ENCODE measurements around the gene NDUFS1. TPM values are rescaled to one million over a fixed set of nuclear protein-coding genes. Genes with fewer than 3 reads are reported as not detected.
A peak's percentile ranks its signal among the peaks of the same experiment; 100 is the strongest.

The NDUFS1 gene
- total and polyA plus RNA-seq, 2 experiments from 2014 or later, result 34.5 to 97.9 TPM

DNA sequence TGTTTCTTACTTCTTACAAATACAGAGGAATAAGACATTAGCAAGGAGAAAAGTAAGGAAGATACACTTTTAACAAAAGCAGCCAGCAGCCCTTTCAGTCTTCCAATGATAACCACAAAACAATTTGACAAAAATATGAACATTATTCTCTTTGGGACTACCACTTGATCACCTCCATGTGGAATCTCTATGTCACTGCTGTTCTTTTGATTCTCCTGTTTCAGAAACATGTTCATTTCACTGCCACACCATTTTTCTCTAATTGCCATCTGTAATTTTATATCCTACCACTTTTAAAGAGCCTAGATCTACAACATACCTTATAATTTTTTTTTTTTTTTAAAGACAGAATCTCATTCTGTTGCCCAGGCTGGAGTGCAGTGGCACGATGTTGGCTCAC lies 84.1 kb downstream of the NDUFS1 start:
- Histone ChIP-seq H3K27ac (ENCODE audit: low read depth) (peak overlapping the region; percentile 9), H3K79me2 (replicated peaks; ENCODE audit: insufficient read depth) (peaks cover 92% of the 10 kb centered on the region), H3K4me1 (ENCODE audit: insufficient read depth) (peaks cover 35% of the 10 kb centered on the region), H3K36me3 (ENCODE audit: insufficient read depth) (no peaks in the 10 kb centered on the region; the same call in 1 of the 2 replicates), H3K4me3 (no peak overlapping the region), H2AFZ (no peak overlapping the region), H4K20me1 (replicated peaks; ENCODE audit: insufficient read depth) (0 out of 2 replicates have a peak, but pooled peaks cover 6% of the 10 kb centered on the region), H3K4me2 (no peak overlapping the region), H3F3A (replicated peaks; ENCODE audit: low read depth) (peaks cover 8% of the 10 kb centered on the region; the same call in 1 of the 2 replicates), H3K27me3 (ENCODE audit: insufficient read depth) (no peaks in the 10 kb centered on the region), H3K9me2 (ENCODE audit: insufficient read depth) (no peaks in the 10 kb centered on the region)
- Mint-ChIP-seq H3K4me3 (no peak overlapping the region), H3K4me1 (peaks cover 41% of the 10 kb centered on the region), H3K27ac (peak overlapping the region; percentile 11), H3K36me3 (ENCODE audit: low read depth) (peaks cover 20% of the 10 kb centered on the region; the same call in 2 of the 3 replicates), H3K27me3 (ENCODE audit: insufficient read depth, low read depth, poor library complexity) (peaks cover 17% of the 10 kb centered on the region), H3K9me3 (no peaks in the 10 kb centered on the region)
- TF ChIP-seq, protein P1, sequence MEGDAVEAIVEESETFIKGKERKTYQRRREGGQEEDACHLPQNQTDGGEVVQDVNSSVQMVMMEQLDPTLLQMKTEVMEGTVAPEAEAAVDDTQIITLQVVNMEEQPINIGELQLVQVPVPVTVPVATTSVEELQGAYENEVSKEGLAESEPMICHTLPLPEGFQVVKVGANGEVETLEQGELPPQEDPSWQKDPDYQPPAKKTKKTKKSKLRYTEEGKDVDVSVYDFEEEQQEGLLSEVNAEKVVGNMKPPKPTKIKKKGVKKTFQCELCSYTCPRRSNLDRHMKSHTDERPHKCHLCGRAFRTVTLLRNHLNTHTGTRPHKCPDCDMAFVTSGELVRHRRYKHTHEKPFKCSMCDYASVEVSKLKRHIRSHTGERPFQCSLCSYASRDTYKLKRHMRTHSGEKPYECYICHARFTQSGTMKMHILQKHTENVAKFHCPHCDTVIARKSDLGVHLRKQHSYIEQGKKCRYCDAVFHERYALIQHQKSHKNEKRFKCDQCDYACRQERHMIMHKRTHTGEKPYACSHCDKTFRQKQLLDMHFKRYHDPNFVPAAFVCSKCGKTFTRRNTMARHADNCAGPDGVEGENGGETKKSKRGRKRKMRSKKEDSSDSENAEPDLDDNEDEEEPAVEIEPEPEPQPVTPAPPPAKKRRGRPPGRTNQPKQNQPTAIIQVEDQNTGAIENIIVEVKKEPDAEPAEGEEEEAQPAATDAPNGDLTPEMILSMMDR (conservative IDR thresholded peaks at IDR 0.05; ENCODE audit: low read depth in 2 of 2), result no peak
- TF ChIP-seq CREB1 (CRISPR knock-in tag; IDR thresholded peaks at IDR 0.05; ENCODE audit: low read depth) (no peak), EZH2phosphoT487 (IDR thresholded peaks at IDR 0.05; ENCODE audit: unreplicated experiment) (no peak), ZNF331 (CRISPR knock-in tag; IDR thresholded peaks at IDR 0.05; ENCODE audit: low read depth) (no peak), POLR2AphosphoS5 (IDR thresholded peaks at IDR 0.05; ENCODE audit: low read depth) (no peak), STAT1 (IDR thresholded peaks at IDR 0.05; ENCODE audit: unreplicated experiment) (no peak), JUNB (IDR thresholded peaks at IDR 0.05; ENCODE audit: unreplicated experiment) (no peak), ZNF114 (CRISPR knock-in tag; IDR thresholded peaks at IDR 0.05) (no peak), EZH2 (IDR thresholded peaks at IDR 0.05; ENCODE audit: low read depth, unreplicated experiment) (no peak), NANOG (IDR thresholded peaks at IDR 0.05; ENCODE audit: borderline replicate concordance) (no peak)
- TF ChIP-seq, protein P2, sequence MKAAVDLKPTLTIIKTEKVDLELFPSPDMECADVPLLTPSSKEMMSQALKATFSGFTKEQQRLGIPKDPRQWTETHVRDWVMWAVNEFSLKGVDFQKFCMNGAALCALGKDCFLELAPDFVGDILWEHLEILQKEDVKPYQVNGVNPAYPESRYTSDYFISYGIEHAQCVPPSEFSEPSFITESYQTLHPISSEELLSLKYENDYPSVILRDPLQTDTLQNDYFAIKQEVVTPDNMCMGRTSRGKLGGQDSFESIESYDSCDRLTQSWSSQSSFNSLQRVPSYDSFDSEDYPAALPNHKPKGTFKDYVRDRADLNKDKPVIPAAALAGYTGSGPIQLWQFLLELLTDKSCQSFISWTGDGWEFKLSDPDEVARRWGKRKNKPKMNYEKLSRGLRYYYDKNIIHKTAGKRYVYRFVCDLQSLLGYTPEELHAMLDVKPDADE (IDR thresholded peaks at IDR 0.05), result no peak
- TF ChIP-seq, protein P3, sequence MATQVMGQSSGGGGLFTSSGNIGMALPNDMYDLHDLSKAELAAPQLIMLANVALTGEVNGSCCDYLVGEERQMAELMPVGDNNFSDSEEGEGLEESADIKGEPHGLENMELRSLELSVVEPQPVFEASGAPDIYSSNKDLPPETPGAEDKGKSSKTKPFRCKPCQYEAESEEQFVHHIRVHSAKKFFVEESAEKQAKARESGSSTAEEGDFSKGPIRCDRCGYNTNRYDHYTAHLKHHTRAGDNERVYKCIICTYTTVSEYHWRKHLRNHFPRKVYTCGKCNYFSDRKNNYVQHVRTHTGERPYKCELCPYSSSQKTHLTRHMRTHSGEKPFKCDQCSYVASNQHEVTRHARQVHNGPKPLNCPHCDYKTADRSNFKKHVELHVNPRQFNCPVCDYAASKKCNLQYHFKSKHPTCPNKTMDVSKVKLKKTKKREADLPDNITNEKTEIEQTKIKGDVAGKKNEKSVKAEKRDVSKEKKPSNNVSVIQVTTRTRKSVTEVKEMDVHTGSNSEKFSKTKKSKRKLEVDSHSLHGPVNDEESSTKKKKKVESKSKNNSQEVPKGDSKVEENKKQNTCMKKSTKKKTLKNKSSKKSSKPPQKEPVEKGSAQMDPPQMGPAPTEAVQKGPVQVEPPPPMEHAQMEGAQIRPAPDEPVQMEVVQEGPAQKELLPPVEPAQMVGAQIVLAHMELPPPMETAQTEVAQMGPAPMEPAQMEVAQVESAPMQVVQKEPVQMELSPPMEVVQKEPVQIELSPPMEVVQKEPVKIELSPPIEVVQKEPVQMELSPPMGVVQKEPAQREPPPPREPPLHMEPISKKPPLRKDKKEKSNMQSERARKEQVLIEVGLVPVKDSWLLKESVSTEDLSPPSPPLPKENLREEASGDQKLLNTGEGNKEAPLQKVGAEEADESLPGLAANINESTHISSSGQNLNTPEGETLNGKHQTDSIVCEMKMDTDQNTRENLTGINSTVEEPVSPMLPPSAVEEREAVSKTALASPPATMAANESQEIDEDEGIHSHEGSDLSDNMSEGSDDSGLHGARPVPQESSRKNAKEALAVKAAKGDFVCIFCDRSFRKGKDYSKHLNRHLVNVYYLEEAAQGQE (IDR thresholded peaks at IDR 0.05; ENCODE audit: unreplicated experiment), result no peak
- TF ChIP-seq, protein P4, sequence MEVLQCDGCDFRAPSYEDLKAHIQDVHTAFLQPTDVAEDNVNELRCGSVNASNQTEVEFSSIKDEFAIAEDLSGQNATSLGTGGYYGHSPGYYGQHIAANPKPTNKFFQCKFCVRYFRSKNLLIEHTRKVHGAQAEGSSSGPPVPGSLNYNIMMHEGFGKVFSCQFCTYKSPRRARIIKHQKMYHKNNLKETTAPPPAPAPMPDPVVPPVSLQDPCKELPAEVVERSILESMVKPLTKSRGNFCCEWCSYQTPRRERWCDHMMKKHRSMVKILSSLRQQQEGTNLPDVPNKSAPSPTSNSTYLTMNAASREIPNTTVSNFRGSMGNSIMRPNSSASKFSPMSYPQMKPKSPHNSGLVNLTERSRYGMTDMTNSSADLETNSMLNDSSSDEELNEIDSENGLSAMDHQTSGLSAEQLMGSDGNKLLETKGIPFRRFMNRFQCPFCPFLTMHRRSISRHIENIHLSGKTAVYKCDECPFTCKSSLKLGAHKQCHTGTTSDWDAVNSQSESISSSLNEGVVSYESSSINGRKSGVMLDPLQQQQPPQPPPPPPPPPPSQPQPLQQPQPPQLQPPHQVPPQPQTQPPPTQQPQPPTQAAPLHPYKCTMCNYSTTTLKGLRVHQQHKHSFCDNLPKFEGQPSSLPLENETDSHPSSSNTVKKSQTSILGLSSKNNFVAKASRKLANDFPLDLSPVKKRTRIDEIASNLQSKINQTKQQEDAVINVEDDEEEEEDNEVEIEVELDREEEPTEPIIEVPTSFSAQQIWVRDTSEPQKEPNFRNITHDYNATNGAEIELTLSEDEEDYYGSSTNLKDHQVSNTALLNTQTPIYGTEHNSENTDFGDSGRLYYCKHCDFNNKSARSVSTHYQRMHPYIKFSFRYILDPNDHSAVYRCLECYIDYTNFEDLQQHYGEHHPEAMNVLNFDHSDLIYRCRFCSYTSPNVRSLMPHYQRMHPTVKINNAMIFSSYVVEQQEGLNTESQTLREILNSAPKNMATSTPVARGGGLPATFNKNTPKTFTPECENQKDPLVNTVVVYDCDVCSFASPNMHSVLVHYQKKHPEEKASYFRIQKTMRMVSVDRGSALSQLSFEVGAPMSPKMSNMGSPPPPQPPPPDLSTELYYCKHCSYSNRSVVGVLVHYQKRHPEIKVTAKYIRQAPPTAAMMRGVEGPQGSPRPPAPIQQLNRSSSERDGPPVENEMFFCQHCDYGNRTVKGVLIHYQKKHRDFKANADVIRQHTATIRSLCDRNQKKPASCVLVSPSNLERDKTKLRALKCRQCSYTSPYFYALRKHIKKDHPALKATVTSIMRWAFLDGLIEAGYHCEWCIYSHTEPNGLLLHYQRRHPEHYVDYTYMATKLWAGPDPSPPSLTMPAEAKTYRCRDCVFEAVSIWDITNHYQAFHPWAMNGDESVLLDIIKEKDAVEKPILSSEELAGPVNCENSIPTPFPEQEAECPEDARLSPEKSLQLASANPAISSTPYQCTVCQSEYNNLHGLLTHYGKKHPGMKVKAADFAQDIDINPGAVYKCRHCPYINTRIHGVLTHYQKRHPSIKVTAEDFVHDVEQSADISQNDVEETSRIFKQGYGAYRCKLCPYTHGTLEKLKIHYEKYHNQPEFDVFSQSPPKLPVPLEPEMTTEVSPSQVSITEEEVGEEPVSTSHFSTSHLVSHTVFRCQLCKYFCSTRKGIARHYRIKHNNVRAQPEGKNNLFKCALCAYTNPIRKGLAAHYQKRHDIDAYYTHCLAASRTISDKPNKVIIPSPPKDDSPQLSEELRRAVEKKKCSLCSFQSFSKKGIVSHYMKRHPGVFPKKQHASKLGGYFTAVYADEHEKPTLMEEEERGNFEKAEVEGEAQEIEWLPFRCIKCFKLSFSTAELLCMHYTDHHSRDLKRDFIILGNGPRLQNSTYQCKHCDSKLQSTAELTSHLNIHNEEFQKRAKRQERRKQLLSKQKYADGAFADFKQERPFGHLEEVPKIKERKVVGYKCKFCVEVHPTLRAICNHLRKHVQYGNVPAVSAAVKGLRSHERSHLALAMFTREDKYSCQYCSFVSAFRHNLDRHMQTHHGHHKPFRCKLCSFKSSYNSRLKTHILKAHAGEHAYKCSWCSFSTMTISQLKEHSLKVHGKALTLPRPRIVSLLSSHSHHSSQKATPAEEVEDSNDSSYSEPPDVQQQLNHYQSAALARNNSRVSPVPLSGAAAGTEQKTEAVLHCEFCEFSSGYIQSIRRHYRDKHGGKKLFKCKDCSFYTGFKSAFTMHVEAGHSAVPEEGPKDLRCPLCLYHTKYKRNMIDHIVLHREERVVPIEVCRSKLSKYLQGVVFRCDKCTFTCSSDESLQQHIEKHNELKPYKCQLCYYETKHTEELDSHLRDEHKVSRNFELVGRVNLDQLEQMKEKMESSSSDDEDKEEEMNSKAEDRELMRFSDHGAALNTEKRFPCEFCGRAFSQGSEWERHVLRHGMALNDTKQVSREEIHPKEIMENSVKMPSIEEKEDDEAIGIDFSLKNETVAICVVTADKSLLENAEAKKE (CRISPR knock-in tag; IDR thresholded peaks at IDR 0.05), result no peak
- ATAC-seq (no peak), DNase-seq (ENCODE audit: low spot score) (no peak)

Data from GM23338 (cell line).